ENCODE measurements around the gene LRRC74B. TPM values are rescaled to one million over a fixed set of nuclear protein-coding genes. Genes with fewer than 3 reads are reported as not detected.

LRRC74B gene
- polyA plus RNA-seq, 1 of the 3 experiments (the other 2 are of a cell fraction) = 0.03 TPM

- Histone ChIP-seq H3F3A (replicated peaks; ENCODE audit: insufficient read depth) (no peaks in the 10 kb centered on the region), H3K4me3 (ENCODE audit: low read depth in 2 of 2, low read length in 1 of 2) (no peak overlapping the region), H2AFZ (ENCODE audit: low read depth) (no peak overlapping the region), H3K4me1 (ENCODE audit: control insufficient read depth in 1 of 2, insufficient read depth in 2 of 2, low read depth in 1 of 2, low read length in 1 of 2) (peaks cover 0 to 21% of the 10 kb centered on the region in 2 experiments; a peak in 1 of 4 replicates), H3K9ac (no peak overlapping the region), H3K36me3 (replicated peaks in 1 of 2; ENCODE audit: control insufficient read depth in 1 of 2, insufficient read depth in 2 of 2, low read length in 1 of 2) (no peaks in the 10 kb centered on the region), H3K9me3 (no peaks in the 10 kb centered on the region), H3K9me2 (no peaks in the 10 kb centered on the region), H3K27ac (ENCODE audit: low read depth in 2 of 2, low read length in 1 of 2) (no peak overlapping the region), H3K79me2 (ENCODE audit: insufficient read depth) (no peaks in the 10 kb centered on the region), H3K27me3 (ENCODE audit: insufficient read depth) (no peaks in the 10 kb centered on the region), H3K4me2 (no peak overlapping the region), H4K20me1 (ENCODE audit: insufficient read depth) (no peaks in the 10 kb centered on the region)
- no peak for DNase-seq
- POLR2A ChIA-PET = interaction anchor here (0.9 kb wide), 1 partner anchor 10 kb away, joined by 4 read pairs; no protein-coding TSS in a partner anchor
- CTCF ChIA-PET = no interaction called here
- no peak for TF ChIP-seq TAF1 (IDR thresholded peaks at IDR 0.05; ENCODE audit: borderline replicate concordance, low read depth, low read length)
- TF ChIP-seq, protein P1, sequence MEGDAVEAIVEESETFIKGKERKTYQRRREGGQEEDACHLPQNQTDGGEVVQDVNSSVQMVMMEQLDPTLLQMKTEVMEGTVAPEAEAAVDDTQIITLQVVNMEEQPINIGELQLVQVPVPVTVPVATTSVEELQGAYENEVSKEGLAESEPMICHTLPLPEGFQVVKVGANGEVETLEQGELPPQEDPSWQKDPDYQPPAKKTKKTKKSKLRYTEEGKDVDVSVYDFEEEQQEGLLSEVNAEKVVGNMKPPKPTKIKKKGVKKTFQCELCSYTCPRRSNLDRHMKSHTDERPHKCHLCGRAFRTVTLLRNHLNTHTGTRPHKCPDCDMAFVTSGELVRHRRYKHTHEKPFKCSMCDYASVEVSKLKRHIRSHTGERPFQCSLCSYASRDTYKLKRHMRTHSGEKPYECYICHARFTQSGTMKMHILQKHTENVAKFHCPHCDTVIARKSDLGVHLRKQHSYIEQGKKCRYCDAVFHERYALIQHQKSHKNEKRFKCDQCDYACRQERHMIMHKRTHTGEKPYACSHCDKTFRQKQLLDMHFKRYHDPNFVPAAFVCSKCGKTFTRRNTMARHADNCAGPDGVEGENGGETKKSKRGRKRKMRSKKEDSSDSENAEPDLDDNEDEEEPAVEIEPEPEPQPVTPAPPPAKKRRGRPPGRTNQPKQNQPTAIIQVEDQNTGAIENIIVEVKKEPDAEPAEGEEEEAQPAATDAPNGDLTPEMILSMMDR (IDR thresholded peaks at IDR 0.05) = no peak
- TF ChIP-seq MEF2A (IDR thresholded peaks at IDR 0.05; ENCODE audit: borderline replicate concordance, low read depth) = no peak
- no peak for TF ChIP-seq GATA2 (CRISPR knock-in tag; IDR thresholded peaks at IDR 0.05)
- TF ChIP-seq SIN3A (IDR thresholded peaks at IDR 0.05; ENCODE audit: borderline replicate concordance, low read depth, low read length) = no peak
- no peak for TF ChIP-seq YY1 (IDR thresholded peaks at IDR 0.05; ENCODE audit: low read depth)
- WGBS (ENCODE audit: low lambda C conversion rate) = 63% methylated on average over 15 of the region's 15 CpGs
These were observed 15.7 kb upstream of the LRRC74B start for GRCh38 chr22:21030032-21030431.

- no peak overlapping the region for H3K4me3 ChIP-seq (ENCODE audit: low read depth in 2 of 2, low read length in 1 of 2)
- no peaks in the 10 kb centered on the region for H3K79me2 ChIP-seq (ENCODE audit: insufficient read depth)
- H3F3A ChIP-seq (replicated peaks; ENCODE audit: insufficient read depth) = no peaks in the 10 kb centered on the region
- no peak for DNase-seq
- H3K27me3 ChIP-seq (ENCODE audit: insufficient read depth) = no peaks in the 10 kb centered on the region
- H3K4me2 ChIP-seq = no peak overlapping the region
- POLR2A ChIA-PET = interaction anchor here (0.7 kb wide), 1 partner anchor 32 kb away, joined by 3 read pairs; no protein-coding TSS in a partner anchor
- H4K20me1 ChIP-seq (ENCODE audit: insufficient read depth) = no peaks in the 10 kb centered on the region
- H3K9ac ChIP-seq = no peak overlapping the region
- H3K27ac ChIP-seq (ENCODE audit: low read depth in 2 of 2, low read length in 1 of 2) = no peak overlapping the region
- 86% methylated on average over 33 of the region's 40 CpGs for WGBS (ENCODE audit: low lambda C conversion rate)
- peaks cover 0 to 21% of the 10 kb centered on the region in 2 experiments; a peak in 1 of 4 replicates for H3K4me1 ChIP-seq (ENCODE audit: control insufficient read depth in 1 of 2, insufficient read depth in 2 of 2, low read depth in 1 of 2, low read length in 1 of 2)
- CTCF ChIA-PET = interaction anchor here (1.0 kb wide), 1 partner anchor 9 kb away, joined by 4 read pairs; no protein-coding TSS in a partner anchor
- no peaks in the 10 kb centered on the region for H3K9me3 ChIP-seq
- H2AFZ ChIP-seq (ENCODE audit: low read depth) = no peak overlapping the region
- H3K9me2 ChIP-seq = no peaks in the 10 kb centered on the region
- H3K36me3 ChIP-seq (replicated peaks in 1 of 2; ENCODE audit: control insufficient read depth in 1 of 2, insufficient read depth in 2 of 2, low read length in 1 of 2) = no peaks in the 10 kb centered on the region
- TF ChIP-seq CHD2 (IDR thresholded peaks at IDR 0.05; ENCODE audit: low read length, partially characterized antibody) = no peak
- TF ChIP-seq IRF3 (IDR thresholded peaks at IDR 0.05; ENCODE audit: low read depth, low read length) = no peak
- no peak for TF ChIP-seq ELF1 (IDR thresholded peaks at IDR 0.05)
- TF ChIP-seq, protein P2, sequence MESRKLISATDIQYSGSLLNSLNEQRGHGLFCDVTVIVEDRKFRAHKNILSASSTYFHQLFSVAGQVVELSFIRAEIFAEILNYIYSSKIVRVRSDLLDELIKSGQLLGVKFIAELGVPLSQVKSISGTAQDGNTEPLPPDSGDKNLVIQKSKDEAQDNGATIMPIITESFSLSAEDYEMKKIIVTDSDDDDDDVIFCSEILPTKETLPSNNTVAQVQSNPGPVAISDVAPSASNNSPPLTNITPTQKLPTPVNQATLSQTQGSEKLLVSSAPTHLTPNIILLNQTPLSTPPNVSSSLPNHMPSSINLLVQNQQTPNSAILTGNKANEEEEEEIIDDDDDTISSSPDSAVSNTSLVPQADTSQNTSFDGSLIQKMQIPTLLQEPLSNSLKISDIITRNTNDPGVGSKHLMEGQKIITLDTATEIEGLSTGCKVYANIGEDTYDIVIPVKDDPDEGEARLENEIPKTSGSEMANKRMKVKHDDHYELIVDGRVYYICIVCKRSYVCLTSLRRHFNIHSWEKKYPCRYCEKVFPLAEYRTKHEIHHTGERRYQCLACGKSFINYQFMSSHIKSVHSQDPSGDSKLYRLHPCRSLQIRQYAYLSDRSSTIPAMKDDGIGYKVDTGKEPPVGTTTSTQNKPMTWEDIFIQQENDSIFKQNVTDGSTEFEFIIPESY (IDR thresholded peaks at IDR 0.05; ENCODE audit: borderline replicate concordance, low read depth) = no peak
- no peak for TF ChIP-seq MXI1 (IDR thresholded peaks at IDR 0.05; ENCODE audit: low read depth, low read length)
- TF ChIP-seq REST (IDR thresholded peaks at IDR 0.05; ENCODE audit: low read depth, low read length) = no peak
- TF ChIP-seq, protein P3, sequence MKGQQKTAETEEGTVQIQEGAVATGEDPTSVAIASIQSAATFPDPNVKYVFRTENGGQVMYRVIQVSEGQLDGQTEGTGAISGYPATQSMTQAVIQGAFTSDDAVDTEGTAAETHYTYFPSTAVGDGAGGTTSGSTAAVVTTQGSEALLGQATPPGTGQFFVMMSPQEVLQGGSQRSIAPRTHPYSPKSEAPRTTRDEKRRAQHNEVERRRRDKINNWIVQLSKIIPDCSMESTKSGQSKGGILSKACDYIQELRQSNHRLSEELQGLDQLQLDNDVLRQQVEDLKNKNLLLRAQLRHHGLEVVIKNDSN (IDR thresholded peaks at IDR 0.05; ENCODE audit: borderline replicate concordance, low read depth) = no peak
- TF ChIP-seq FOXM1 (IDR thresholded peaks at IDR 0.05; ENCODE audit: low read depth) = no peak
- no peak for TF ChIP-seq SIN3A (IDR thresholded peaks at IDR 0.05; ENCODE audit: borderline replicate concordance, low read depth, low read length)
- no peak for TF ChIP-seq TCF12 (IDR thresholded peaks at IDR 0.05)
- TF ChIP-seq MEF2A (IDR thresholded peaks at IDR 0.05; ENCODE audit: borderline replicate concordance, low read depth) = no peak
These were observed 14.9 kb upstream of the LRRC74B start for GRCh38 chr22:21030621-21031544.

Measured in SK-N-SH (cell line).